ENCODE results near the gene GPR34.
"Not testable (repeated sequence)": the region's sequence is repeated elsewhere in the genome, so short reads cannot be mapped to it uniquely, and the experiment has no call there.

The GPR34 gene, protein sequence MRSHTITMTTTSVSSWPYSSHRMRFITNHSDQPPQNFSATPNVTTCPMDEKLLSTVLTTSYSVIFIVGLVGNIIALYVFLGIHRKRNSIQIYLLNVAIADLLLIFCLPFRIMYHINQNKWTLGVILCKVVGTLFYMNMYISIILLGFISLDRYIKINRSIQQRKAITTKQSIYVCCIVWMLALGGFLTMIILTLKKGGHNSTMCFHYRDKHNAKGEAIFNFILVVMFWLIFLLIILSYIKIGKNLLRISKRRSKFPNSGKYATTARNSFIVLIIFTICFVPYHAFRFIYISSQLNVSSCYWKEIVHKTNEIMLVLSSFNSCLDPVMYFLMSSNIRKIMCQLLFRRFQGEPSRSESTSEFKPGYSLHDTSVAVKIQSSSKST

DNA sequence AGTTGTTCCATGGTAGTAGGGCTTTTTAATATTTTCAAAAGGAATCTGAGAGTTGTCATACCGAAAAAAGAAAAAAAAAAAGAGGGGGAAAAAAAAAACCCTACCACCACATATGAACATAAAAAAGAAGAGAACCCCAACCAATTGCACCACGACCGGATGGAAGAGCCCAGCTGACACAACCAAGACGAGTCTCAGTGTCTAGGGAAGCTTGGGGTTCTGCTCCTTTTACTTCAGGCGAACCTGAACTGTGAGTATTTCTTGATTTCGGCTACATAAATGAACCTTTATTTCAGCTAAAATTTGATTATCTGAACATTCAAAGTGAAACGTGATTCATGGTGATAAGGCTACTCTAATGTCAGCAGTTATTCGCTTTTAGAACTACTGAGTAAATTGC lies at the start of gene GPR34:
TSS of gene GPR34 (plus strand) at position 139 of the 400 bp plus-strand sequence. CDS start 6,661 bp downstream, outside the sequence.
- no peak for DNase-seq (ENCODE audit: low spot score)

GRCh38 chrX:41646201-41646600 lies 42.6 kb upstream of the GPR34 start:
- DNase-seq (ENCODE audit: low spot score), result not testable (repeated sequence)

DNA sequence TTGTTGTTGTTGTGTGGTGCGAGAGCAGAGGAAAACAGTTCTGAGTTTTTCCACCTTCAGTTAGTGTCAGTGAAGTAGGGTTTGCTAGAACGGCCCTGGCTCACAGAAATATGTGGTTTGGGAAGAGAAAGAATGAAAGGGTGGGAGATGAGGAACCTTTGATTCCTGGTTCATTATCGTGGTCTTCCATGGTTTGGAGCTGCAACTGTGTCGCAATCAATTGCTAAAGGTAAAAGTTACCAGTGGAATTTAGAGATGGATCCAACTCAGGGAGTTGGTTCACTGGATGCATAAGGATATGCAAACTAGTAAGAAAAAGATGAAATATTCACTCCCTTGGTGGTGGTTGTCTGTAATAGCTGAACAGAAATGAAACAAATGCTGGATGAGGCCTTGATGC lies 35.6 kb upstream of the GPR34 start:
- no peak for DNase-seq (ENCODE audit: low spot score)

DNA sequence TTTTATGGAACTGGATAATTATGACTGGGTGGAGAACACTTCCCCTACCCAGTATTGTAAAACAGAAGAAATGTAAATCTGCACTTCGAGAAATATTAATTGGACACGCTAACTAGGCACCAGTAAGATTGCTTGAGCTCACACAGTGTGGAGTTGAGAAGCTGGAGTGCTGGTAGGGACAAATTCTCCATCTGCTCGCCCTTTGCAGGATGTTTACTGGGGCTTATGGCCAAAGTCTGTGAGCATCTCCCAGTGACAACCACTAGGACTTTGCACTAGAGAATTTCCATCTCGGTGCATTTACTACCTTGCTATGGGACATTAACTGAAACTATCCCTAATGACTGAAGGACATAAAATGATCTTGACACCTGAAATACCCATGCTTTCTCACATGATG lies 33.7 kb upstream of the GPR34 start:
- no peak for DNase-seq (ENCODE audit: low spot score)

GRCh38 chrX:41655631-41656030 lies 33.1 kb upstream of the GPR34 start:
- no peak for DNase-seq (ENCODE audit: low spot score)

DNA sequence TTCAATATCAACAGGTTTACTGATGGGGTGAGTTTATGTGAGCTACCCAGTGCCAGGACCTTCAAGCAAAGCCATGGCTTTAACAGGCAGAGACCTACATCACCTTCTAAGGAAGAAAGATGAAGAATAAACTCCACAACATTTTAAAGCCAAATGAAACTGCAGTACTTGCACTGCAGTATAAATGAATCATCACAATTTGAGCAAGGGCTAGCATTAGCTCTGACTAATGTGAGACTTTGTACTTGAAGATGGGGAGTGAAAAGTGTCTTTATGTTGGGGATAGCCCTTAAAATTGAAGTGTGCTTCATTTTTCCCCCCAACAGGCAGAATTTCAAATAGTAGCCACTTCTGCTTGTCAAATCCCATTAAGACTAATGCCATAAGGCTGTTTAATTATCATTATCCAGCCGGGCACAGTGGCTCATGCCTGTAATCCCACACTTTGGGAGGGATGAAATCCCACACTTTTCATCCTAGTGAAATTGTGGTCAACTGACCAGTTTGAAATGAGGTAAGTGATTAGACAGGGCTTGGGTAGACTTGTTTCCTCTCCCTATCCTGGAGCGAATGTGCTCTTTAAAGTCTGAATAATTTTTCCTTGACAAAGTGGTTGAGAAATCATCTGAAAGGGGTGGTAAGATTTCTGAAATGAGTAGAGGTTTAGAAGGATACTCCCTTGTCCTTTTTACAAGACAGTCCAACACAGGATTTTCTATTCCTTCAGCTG lies 27.2 kb upstream of the GPR34 start:
- DNase-seq (ENCODE audit: low spot score), result no peak

DNA sequence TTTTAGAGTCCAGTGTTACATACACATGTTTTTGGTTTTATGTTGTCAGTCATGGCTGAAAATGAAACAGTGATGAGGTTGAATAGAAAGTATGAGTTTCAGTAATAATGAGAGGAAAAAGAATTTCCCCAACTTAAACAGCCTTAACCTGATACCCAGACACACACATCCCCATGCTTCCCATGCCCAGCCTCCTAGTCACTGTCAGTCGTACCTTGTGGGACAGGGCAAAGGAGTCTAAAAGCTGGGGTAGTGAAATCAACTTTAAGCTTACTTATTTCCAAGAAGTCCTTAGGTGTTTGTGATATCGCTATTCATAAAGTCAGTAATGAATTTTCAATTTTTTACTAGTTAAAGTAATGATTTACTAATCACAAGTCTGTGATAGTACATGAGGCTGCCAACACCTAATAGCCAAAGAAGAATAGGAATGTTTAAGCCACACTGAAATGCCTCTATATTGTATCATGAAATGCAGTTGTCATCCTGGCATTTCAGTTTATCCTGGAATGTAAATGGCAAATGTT lies 24.3 kb upstream of the GPR34 start:
- no peak for DNase-seq (ENCODE audit: low spot score)

GRCh38 chrX:41664908-41665307 lies 23.9 kb upstream of the GPR34 start:
- no peak for DNase-seq (ENCODE audit: low spot score)

- DNase-seq (ENCODE audit: low spot score), result no peak
Measured at GRCh38 chrX:41665686-41666085, 23.1 kb upstream of the GPR34 start.

- DNase-seq (ENCODE audit: low spot score), result no peak
Measured at GRCh38 chrX:41666251-41666650, 22.5 kb upstream of the GPR34 start.

- DNase-seq (ENCODE audit: low spot score), result no peak
Measured at GRCh38 chrX:41667631-41668030, 21.1 kb upstream of the GPR34 start.

DNA sequence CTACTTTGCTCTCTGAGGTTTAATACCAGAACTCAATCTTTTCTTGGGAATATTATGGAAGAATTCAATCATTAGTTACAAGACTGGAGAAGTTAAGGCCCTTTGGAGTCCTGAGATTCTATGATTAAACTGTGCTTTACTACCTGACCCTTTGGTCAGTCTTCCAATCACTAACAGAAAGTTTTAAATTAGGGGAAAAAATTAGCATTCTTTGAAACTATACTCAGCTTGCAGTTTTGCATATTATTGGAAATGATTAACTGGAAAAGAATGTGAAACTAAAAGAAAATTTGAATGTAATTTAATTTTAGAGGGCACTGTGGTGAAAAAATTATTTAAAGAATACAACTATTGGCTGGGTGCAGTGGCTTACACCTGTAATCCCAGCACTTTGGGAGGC lies 18.7 kb upstream of the GPR34 start:
- no peak for DNase-seq (ENCODE audit: low spot score)

DNA sequence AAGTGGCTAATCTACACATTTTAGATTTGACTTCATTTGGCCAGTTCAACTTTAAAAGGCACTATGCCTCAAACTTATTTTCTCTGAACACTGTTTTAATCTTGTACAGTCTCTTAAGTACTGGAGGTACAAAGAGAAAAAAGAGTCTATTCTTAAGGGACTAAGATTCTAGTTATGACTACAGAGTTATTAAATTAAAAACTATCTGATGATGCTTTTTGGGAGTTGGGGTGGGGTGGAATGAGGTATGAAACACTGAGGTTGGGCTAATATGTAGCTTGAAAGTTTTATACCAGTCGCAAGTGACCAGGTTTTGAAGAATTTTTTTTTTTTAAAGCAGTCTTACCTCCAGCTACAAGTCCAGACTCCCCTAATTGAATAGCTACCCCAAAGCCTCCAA lies 17.7 kb upstream of the GPR34 start:
- DNase-seq (ENCODE audit: low spot score), result no peak

GRCh38 chrX:41672643-41673042 lies 16.1 kb upstream of the GPR34 start:
- no peak for DNase-seq (ENCODE audit: low spot score)

GRCh38 chrX:41676361-41676760 lies 12.4 kb upstream of the GPR34 start:
- not testable (repeated sequence) for DNase-seq (ENCODE audit: low spot score)

DNA sequence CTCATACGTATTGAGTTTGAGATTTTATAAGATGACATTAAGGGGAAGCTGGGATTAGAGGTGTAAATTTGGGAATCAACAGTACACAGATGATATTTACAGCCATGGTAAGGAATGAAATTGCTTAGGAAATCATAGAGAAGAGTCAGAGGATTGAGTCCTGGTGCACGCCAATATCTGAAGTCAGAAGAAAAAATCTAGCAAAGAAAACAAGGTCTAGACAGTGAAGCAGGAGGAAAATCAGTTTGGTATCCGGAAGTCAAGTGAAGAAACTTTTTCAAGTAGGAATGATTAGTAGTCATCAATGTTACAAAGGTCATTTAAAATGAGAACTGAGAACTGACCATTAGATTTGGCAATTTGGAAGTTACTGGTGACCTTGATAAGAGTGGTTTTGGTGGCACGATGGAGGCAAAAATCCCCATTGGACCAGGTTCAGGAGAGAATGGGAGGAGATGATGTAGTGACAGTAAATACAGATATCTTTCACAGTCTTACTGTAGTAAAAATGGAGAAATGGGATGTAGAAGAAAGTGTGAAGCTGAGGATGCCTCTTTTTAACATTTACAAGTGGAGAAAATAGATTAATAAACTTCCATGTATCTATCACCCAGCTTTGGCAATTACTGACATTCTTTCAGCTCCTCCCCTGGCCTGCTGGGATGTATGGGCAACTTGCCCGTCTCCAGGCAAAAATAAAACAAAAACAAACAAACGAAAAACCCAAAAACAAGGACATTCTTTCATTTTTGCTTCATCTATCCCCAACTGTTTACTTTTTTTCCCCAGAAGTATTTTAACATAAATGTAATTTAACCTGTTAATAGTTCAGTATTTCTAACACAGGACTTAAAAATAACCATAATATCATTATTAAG lies 11.4 kb upstream of the GPR34 start:
- no peak for DNase-seq (ENCODE audit: low spot score)

GRCh38 chrX:41684138-41684537 lies 4.6 kb upstream of the GPR34 start:
- DNase-seq (ENCODE audit: low spot score), result no peak

DNA sequence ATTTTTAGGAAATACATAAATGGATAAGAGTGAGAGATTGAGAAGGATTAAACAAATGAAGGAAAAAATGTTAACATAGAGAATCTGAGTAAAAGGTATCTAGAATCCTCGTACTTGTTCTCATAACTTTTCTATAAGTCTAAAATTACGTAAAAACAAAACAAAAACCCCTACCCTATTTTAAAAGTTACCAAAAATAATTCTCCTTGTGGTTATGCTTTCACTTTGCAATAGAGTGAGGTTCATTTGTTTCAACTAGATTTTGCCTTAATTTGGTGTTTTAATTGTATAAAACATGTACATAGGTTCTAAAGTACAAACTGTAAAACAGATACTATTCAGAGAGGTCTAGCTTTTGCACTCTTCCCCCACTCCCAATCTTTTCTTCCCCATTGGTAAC lies 3.8 kb upstream of the GPR34 start:
- DNase-seq (ENCODE audit: low spot score), result no peak

DNA sequence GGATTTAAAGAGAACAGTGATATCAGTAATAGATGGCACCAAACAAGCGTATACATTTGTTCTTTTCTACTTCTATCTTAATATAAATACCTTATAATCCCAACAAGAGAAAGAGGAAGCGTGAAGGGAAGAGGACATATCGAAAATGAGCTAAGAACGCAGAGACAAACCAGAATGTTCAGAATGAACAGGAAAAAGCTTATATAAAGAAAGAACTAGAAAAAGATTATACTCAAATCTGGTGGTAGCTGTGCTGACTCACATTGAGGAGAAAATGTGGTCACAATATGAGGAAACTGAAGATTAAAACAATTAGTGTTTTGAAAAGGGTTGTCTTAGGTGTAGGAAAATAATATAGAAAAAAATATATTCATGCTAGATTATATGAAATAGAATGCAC lies 2.0 kb upstream of the GPR34 start:
- no peak for DNase-seq (ENCODE audit: low spot score)

GRCh38 chrX:41688156-41688555 lies 617 bp upstream of the GPR34 start:
- no peak for DNase-seq (ENCODE audit: low spot score)

DNA sequence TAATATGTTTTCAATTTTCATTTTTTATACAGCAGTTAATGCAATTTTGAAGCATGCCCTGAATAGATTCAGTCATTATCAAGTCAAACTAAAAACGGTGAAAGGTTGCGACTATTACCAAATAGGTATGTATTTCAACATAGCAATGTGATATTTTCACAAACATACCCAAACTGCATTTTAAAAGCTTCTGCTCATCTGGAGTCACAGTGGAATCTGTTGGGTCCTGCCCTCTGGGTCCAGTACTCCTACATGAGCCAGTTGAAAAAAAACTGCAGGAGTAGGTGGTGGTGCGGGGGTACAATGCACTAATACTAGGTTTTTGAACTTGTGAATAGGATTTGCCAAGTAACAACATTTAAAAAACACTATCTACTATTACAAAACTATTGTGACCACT lies 938 bp downstream of the GPR34 start:
- no peak for DNase-seq (ENCODE audit: low spot score)

- DNase-seq (ENCODE audit: low spot score), result no peak
Measured at GRCh38 chrX:41692162-41692749, 3.5 kb downstream of the GPR34 start.
